ENCODE results near the gene SSH2.

The SSH2 gene

GRCh38 chr17:29582772-29583171 is 347.3 kb downstream of the SSH2 start:
- Histone ChIP-seq H3K27ac (no peak overlapping the region), H3K4me3 (no peak overlapping the region), H3K36me3 (ENCODE audit: insufficient read depth, low read length) (peaks cover 3% of the 10 kb centered on the region; the same call in 1 of the 2 replicates), H3K9ac (ENCODE audit: insufficient read length) (no peak overlapping the region), H3K9me3 (ENCODE audit: low read depth, low read length) (no peaks in the 10 kb centered on the region)
- DNase-seq (ENCODE audit: low read depth, low spot score) = no peak
- TF ChIP-seq EZH2 (IDR thresholded peaks at IDR 0.05) (no peak), FOXP2 (optimal IDR thresholded peaks at IDR 0.05; ENCODE audit: control extremely low read depth, extremely low read length, insufficient read depth) (no peak), POLR2AphosphoS5 (IDR thresholded peaks at IDR 0.05; ENCODE audit: borderline replicate concordance, low read depth, low read length) (no peak)

GRCh38 chr17:29582254-29582765 is 347.7 kb downstream of the SSH2 start:
- no peak for DNase-seq (ENCODE audit: low read depth, low spot score)
- H3K36me3 ChIP-seq (ENCODE audit: insufficient read depth, low read length) = peaks cover 3% of the 10 kb centered on the region; the same call in 1 of the 2 replicates
- no peak overlapping the region for H3K4me3 ChIP-seq
- no peak overlapping the region for H3K9ac ChIP-seq (ENCODE audit: insufficient read length)
- H3K9me3 ChIP-seq (ENCODE audit: low read depth, low read length) = no peaks in the 10 kb centered on the region
- no peak overlapping the region for H3K27ac ChIP-seq
- TF ChIP-seq EZH2 (IDR thresholded peaks at IDR 0.05) = no peak
- TF ChIP-seq FOXP2 (optimal IDR thresholded peaks at IDR 0.05; ENCODE audit: control extremely low read depth, extremely low read length, insufficient read depth) = no peak

- H3K27ac ChIP-seq = no peak overlapping the region
- H3K9ac ChIP-seq (ENCODE audit: insufficient read length) = no peak overlapping the region
- H3K36me3 ChIP-seq (ENCODE audit: insufficient read depth, low read length) = peaks cover 3% of the 10 kb centered on the region; the same call in 1 of the 2 replicates
- DNase-seq (ENCODE audit: low read depth, low spot score) = no peak
- H3K4me3 ChIP-seq = no peak overlapping the region
- H3K9me3 ChIP-seq (ENCODE audit: low read depth, low read length) = no peaks in the 10 kb centered on the region
- TF ChIP-seq POLR2AphosphoS5 (IDR thresholded peaks at IDR 0.05; ENCODE audit: borderline replicate concordance, low read depth, low read length) = no peak
- no peak for TF ChIP-seq EZH2 (IDR thresholded peaks at IDR 0.05)
- no peak for TF ChIP-seq FOXP2 (optimal IDR thresholded peaks at IDR 0.05; ENCODE audit: control extremely low read depth, extremely low read length, insufficient read depth)
These were observed 348.3 kb downstream of the SSH2 start for GRCh38 chr17:29581583-29582253.

GRCh38 chr17:29579866-29580771 is 349.9 kb downstream of the SSH2 start:
- H3K36me3 ChIP-seq (ENCODE audit: insufficient read depth, low read length) = peaks cover 10% of the 10 kb centered on the region; the same call in 1 of the 2 replicates
- no peak overlapping the region for H3K4me3 ChIP-seq
- no peak for DNase-seq (ENCODE audit: low read depth, low spot score)
- TF ChIP-seq POLR2AphosphoS5 (IDR thresholded peaks at IDR 0.05; ENCODE audit: borderline replicate concordance, low read depth, low read length) (no peak), EZH2 (IDR thresholded peaks at IDR 0.05) (no peak)
- H3K9ac ChIP-seq (ENCODE audit: insufficient read length) = no peak overlapping the region
- no peaks in the 10 kb centered on the region for H3K9me3 ChIP-seq (ENCODE audit: low read depth, low read length)
- H3K27ac ChIP-seq = no peak overlapping the region

- Histone ChIP-seq H3K9ac (ENCODE audit: insufficient read length) (no peak overlapping the region), H3K4me3 (no peak overlapping the region), H3K9me3 (ENCODE audit: low read depth, low read length) (no peaks in the 10 kb centered on the region), H3K36me3 (ENCODE audit: insufficient read depth, low read length) (peaks cover 10% of the 10 kb centered on the region; the same call in 1 of the 2 replicates), H3K27ac (no peak overlapping the region)
- no peak for DNase-seq (ENCODE audit: low read depth, low spot score)
- TF ChIP-seq POLR2AphosphoS5 (IDR thresholded peaks at IDR 0.05; ENCODE audit: borderline replicate concordance, low read depth, low read length) = no peak
- no peak for TF ChIP-seq FOXP2 (optimal IDR thresholded peaks at IDR 0.05; ENCODE audit: control extremely low read depth, extremely low read length, insufficient read depth)
- TF ChIP-seq EZH2 (IDR thresholded peaks at IDR 0.05) = no peak
These were observed 351.2 kb downstream of the SSH2 start for GRCh38 chr17:29578626-29579485.

GRCh38 chr17:29577385-29578211 is 352.4 kb downstream of the SSH2 start:
- Histone ChIP-seq H3K9ac (ENCODE audit: insufficient read length) (no peak overlapping the region), H3K9me3 (ENCODE audit: low read depth, low read length) (no peaks in the 10 kb centered on the region), H3K27ac (no peak overlapping the region), H3K36me3 (ENCODE audit: insufficient read depth, low read length) (peaks cover 10% of the 10 kb centered on the region; the same call in 1 of the 2 replicates), H3K4me3 (no peak overlapping the region)
- DNase-seq (ENCODE audit: low read depth, low spot score) = no peak
- no peak for TF ChIP-seq FOXP2 (optimal IDR thresholded peaks at IDR 0.05; ENCODE audit: control extremely low read depth, extremely low read length, insufficient read depth)
- TF ChIP-seq POLR2AphosphoS5 (IDR thresholded peaks at IDR 0.05; ENCODE audit: borderline replicate concordance, low read depth, low read length) = no peak
- no peak for TF ChIP-seq EZH2 (IDR thresholded peaks at IDR 0.05)

GRCh38 chr17:29577001-29577370 is 353.0 kb downstream of the SSH2 start:
- no peak for TF ChIP-seq EZH2 (IDR thresholded peaks at IDR 0.05)
- TF ChIP-seq POLR2AphosphoS5 (IDR thresholded peaks at IDR 0.05; ENCODE audit: borderline replicate concordance, low read depth, low read length) = no peak
- no peak for TF ChIP-seq FOXP2 (optimal IDR thresholded peaks at IDR 0.05; ENCODE audit: control extremely low read depth, extremely low read length, insufficient read depth)
- Histone ChIP-seq H3K4me3 (no peak overlapping the region), H3K36me3 (ENCODE audit: insufficient read depth, low read length) (peaks cover 8% of the 10 kb centered on the region; the same call in 1 of the 2 replicates), H3K9ac (ENCODE audit: insufficient read length) (no peak overlapping the region), H3K9me3 (ENCODE audit: low read depth, low read length) (no peaks in the 10 kb centered on the region), H3K27ac (no peak overlapping the region)
- DNase-seq (ENCODE audit: low read depth, low spot score) = no peak
